Dedifferentiated amniotic fluid mesenchymal stem cell (primary cell): ENCODE results near the gene OXSM.
A peak's percentile ranks its signal among the peaks of the same experiment; 100 is the strongest.

Experiments used
- DNase-seq: peaks from one replicate; pipeline ENCODE4 v3.0.0-alpha.2; 2016; ENCODE audit errors: extremely low spot score

The OXSM gene

DNA sequence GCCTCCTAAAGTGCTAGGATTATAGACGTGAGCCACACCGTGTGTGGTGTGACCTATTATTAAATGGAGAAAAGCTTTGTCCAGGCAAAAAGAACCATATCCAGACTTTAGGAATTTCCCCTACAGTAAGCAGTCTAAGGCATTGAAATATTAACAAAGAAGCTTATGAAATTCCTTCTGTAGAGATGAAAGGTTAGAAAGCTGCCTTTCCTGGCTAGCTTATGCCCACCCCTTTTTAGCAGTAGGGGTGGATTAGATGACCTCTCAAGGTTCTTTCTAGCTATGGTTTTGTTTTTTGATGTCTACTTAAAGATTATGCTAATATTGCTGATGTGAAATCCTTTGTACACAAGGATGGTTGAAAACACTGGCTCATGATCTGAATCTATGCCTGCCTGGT lies 13.9 kb downstream of the OXSM start:
- no peak for DNase-seq

- DNase-seq: no peak
Measured at GRCh38 chr3:25804676-25805075, 14.8 kb downstream of the OXSM start.

DNA sequence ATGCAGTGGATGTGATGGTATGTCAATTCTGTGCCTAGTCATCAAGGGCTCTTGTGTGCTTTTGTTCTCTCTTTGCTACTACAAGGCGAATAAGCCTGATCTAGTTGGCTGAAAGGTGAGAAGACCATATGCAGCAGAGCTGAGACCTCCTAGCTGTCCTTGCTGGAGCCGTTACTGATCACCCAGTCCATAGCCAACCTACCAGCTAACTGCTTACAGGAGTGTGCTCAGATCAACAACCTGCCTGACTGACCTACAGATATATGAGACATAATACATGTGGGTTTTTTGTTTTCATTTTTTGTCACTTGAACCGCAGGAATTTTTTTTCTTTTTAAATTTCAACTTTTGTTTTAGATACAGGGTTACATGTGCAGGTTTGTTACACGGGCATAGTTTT lies 22.8 kb downstream of the OXSM start:
- DNase-seq: no peak

DNA sequence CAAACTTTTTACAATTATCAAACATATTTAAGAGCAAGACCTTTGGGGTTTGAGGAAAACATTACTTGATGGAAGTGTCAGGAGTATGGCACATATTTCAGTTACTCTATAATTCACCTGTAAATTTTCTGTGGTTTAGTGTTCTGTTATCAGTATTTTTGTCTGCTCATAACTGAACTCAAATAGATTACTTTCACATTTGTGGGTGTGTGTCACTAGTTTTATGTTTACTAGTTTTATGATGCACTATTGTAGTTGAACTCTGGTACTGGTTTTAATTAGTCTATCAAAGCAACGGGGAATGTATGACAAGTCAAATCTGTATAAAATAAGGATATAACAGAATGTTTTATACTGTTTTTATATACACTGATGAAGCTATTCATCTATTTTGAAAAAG lies 27.2 kb downstream of the OXSM start:
- DNase-seq: no peak

GRCh38 chr3:25817638-25818037 lies 27.7 kb downstream of the OXSM start:
- no peak for DNase-seq

GRCh38 chr3:25818335-25818734 lies 28.4 kb downstream of the OXSM start:
- DNase-seq: no peak

DNA sequence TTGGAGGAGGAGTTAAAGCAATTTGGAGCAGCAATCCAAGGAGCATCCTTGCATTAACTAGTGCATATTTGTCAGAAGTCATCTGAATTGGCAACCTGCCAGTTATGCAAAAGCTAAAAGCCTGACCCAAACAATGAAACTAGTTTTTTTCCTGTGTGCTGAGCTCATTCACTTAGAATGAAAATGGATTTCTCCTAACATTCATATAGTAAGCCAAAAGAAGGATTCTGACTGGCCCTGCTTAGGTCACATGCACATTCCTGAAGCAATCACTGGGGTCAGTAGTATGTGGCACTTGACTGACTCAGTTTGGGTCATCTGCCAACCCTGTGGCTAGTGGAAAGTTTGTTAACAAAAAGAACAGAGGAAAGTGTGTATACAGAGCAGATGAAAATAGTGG lies 30.5 kb downstream of the OXSM start:
- peak; percentile 93 for DNase-seq

DNA sequence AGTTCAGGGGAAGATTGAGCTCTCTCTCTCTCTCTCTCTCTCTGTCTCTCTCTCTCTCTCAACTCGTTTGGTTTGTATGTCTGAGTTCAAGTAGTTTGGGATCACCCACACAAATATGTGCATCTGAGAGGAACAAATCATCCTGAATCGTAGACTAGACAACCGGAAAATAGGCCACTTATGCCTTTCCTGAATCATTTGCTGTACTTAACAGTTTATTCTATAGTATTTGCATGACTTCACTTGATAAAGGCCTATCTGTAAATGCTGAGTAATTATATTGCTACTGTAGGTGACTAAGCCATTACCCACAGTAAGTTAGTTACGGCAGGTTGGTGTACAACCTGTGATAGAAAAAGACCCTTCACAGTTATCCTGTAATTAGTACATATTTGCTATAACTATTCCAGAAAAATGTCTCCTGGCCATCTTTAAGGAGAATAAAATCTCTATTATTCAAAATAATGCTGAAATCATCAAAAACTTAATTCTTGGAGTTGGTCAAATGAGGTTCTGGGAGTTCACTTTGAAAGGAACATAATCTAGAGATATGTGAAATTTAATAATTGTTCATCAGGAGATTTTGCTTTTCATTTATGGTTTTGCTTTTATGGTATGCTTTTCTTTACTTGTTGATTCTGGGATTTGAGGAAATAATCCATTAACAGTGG lies 31.1 kb downstream of the OXSM start:
- DNase-seq: no peak

- no peak for DNase-seq
Measured at GRCh38 chr3:25821746-25822573, 32.1 kb downstream of the OXSM start.

DNA sequence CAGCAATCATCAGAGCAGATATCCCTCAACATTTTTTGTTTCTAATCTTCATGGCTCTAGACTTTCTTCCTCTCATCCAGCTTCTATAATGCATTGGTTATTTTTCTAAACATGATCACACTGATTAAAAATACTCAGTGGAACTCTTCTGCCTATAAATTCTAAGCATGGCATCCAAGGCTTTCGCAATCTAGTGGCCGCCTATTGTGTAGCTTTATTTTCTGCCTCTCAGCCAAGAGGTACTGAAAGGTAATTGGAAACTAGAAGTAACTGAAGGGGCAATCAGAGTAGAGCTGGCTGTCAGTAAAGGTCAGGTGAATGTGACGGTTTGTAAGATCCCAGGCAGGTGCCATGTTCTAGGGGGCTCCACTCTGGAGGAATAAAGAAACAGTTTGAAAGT lies 33.4 kb downstream of the OXSM start:
- DNase-seq: no peak

DNA sequence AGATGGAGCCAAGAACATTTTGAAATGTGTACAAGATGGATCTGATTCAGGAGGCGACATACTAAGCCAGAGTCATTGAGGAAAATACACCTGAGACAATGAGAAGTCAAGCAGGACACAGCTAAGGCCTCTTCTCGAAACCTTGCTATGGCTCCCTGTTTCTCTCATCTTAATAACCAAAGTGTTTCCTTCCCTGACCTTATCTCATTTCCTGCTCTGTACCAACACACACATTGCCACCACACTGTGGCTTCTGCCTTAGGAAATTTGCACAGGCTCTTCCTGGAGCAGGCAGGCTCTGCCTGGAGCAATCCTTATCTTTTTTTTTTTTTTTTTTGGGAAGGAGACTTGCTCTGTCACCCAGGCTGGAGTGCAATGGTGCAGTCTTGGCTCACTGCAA lies 36.6 kb downstream of the OXSM start:
- DNase-seq: no peak

- no peak for DNase-seq
Measured at GRCh38 chr3:25830373-25831280, 40.7 kb downstream of the OXSM start.

DNA sequence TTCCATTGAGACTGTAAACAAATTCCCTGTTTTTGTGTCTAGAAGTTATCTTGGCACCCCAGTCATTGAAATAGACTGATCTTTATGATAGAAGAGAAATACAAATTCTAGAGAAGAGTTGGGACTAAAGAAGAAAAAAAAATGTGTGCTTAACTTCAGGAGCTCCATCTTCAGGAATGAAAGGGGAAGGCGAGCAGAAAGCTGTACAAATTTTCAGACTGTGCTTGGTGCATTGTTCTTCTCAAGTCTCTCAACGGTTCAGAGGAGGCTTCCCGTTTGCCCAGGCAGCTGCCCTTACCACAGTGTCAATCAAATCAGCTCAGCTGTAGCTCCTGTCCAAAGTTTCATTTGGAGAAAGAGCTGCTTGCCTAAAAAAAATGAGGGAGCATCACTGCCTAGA lies 41.7 kb downstream of the OXSM start:
- DNase-seq: peak; percentile 19

DNA sequence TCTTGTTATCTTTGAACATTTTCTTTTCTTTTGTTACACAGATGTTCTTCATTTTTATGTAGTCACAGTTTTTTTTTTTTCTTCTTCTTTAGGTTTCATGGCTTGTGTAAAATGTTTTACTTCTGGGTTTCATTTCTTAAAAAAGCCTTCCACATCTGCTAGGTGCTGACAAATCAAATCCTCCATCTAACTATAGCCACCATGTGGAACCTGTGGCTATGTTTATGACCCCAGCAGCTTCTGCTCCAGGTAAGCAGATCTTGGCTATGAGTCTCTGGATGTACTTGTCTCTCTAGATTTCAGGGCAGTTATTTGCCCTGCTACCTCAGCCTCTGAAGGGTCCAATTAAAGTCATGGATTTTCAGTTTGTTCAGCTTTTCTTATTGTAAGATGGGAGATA lies 44.5 kb downstream of the OXSM start:
- no peak for DNase-seq

- DNase-seq: no peak
Measured at GRCh38 chr3:25836579-25836978, 46.7 kb downstream of the OXSM start.

- DNase-seq: no peak
Measured at GRCh38 chr3:25837038-25837437, 47.1 kb downstream of the OXSM start.

DNA sequence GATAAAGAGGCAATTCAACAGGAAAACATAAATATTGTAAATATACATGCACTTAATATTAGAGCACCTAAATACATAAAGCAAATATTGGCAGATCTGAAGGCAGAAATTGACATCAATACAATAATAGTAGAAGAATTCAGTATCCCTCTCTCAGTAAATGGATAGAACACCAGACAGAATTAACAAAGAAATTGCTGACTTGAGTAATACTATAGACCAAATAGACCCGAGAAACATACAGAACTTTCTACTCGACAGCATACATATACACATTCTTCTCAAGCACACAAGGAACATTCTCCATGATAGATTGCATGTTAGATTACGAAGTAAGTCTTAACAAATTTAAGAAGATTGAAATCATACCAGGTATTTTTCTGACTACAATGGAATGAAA lies 50.2 kb downstream of the OXSM start:
- DNase-seq: no peak

- no peak for DNase-seq
Measured at GRCh38 chr3:25843332-25843731, 53.4 kb downstream of the OXSM start.
